Measurements from ENCODE around the gene C5orf22. TPM values are rescaled to one million over a fixed set of nuclear protein-coding genes. Genes with fewer than 3 reads are reported as not detected.

C5orf22 gene
- 10 to 100 TPM; 28.0 to 28.6 TPM for total RNA-seq

GRCh38 chr5:31531888-31532547 is at the start of gene C5orf22, which contains the start of gene DROSHA:
C5orf22 (plus strand) TSS chr5:31532301; CDS start chr5:31532393, 92 bp downstream.
DROSHA (minus strand) TSS chr5:31532093; CDS start chr5:31529059, 3,034 bp downstream.
- CTCF ChIA-PET, result interaction anchor here (1.1 to 1.3 kb wide), 3 partner anchors 22 to 642 kb away, joined by 3 to 4 read pairs (median 3); partner anchors contain the start of gene GOLPH3
- POLR2A ChIA-PET, result interaction anchor here (1.1 kb wide), 1 partner anchor 23 kb away, joined by 5 read pairs; no protein-coding TSS in a partner anchor

GRCh38 chr5:31485376-31486207 is 46.5 kb upstream of the C5orf22 start:
- CTCF ChIA-PET, result no interaction called here
- POLR2A ChIA-PET, result no interaction called here

- CTCF ChIA-PET, result interaction anchor here (1.1 kb wide), 1 partner anchor 34 kb away, joined by 3 read pairs; no protein-coding TSS in a partner anchor
- POLR2A ChIA-PET, result no interaction called here
Observed at GRCh38 chr5:31486441-31486840, 45.7 kb upstream of the C5orf22 start.

GRCh38 chr5:31487506-31487905 is 44.6 kb upstream of the C5orf22 start:
- ChIA-PET POLR2A (no interaction called here), CTCF (interaction anchor here (0.6 kb wide), 1 partner anchor 351 kb away, joined by 3 read pairs; no protein-coding TSS in a partner anchor)

GRCh38 chr5:31492869-31493268 is 39.2 kb upstream of the C5orf22 start:
- POLR2A ChIA-PET, result no interaction called here
- CTCF ChIA-PET, result no interaction called here

- CTCF ChIA-PET, result no interaction called here
- POLR2A ChIA-PET, result no interaction called here
Observed at GRCh38 chr5:31495336-31495735, 36.8 kb upstream of the C5orf22 start.

- POLR2A ChIA-PET, result no interaction called here
- CTCF ChIA-PET, result no interaction called here
Observed at GRCh38 chr5:31496301-31496700, 35.8 kb upstream of the C5orf22 start.

GRCh38 chr5:31496891-31497290 is 35.2 kb upstream of the C5orf22 start:
- CTCF ChIA-PET, result no interaction called here
- POLR2A ChIA-PET, result no interaction called here

GRCh38 chr5:31500256-31500655 is 31.8 kb upstream of the C5orf22 start:
- POLR2A ChIA-PET, result no interaction called here
- CTCF ChIA-PET, result no interaction called here

GRCh38 chr5:31502506-31502905 is 29.6 kb upstream of the C5orf22 start:
- ChIA-PET CTCF (no interaction called here), POLR2A (no interaction called here)

- POLR2A ChIA-PET, result no interaction called here
- CTCF ChIA-PET, result no interaction called here
Observed at GRCh38 chr5:31504529-31504928, 27.6 kb upstream of the C5orf22 start.

GRCh38 chr5:31511305-31511704 is 20.8 kb upstream of the C5orf22 start:
- POLR2A ChIA-PET, result no interaction called here

GRCh38 chr5:31516802-31517201 is 15.3 kb upstream of the C5orf22 start:
- POLR2A ChIA-PET, result no interaction called here
- CTCF ChIA-PET, result no interaction called here

More at GRCh38 chr5:31511305-31511704, 20.8 kb upstream of the C5orf22 start:
- CTCF ChIA-PET, result no interaction called here

- CTCF ChIA-PET, result no interaction called here
Observed at GRCh38 chr5:31523041-31523440, 9.1 kb upstream of the C5orf22 start.

GRCh38 chr5:31530541-31531265 is 1.4 kb upstream of the C5orf22 start:
- CTCF ChIA-PET, result interaction anchor here (0.5 to 0.6 kb wide), 2 partner anchors 273 to 1051 kb away, joined by 3 read pairs; no protein-coding TSS in a partner anchor
- POLR2A ChIA-PET, result interaction anchor here (0.6 to 0.7 kb wide), 3 partner anchors 9 to 77 kb away, joined by 3 to 4 read pairs (median 3); no protein-coding TSS in a partner anchor

More at GRCh38 chr5:31523041-31523440, 9.1 kb upstream of the C5orf22 start:
- POLR2A ChIA-PET, result no interaction called here

- ChIA-PET POLR2A (interaction anchor here (0.6 to 1.1 kb wide), 2 partner anchors 24 to 26 kb away, joined by 3 to 5 read pairs; no protein-coding TSS in a partner anchor), CTCF (interaction anchor here (1.1 to 1.3 kb wide), 3 partner anchors 23 to 642 kb away, joined by 3 to 4 read pairs (median 3); partner anchors contain the start of gene GOLPH3)
Observed at GRCh38 chr5:31531543-31531887, 586 bp upstream of the C5orf22 start.

GRCh38 chr5:31534527-31535046 is 2.5 kb downstream of the C5orf22 start:
- ChIA-PET CTCF (no interaction called here), POLR2A (no interaction called here)

GRCh38 chr5:31536873-31537272 is 4.8 kb downstream of the C5orf22 start:
- CTCF ChIA-PET, result no interaction called here
- POLR2A ChIA-PET, result no interaction called here

- ChIA-PET POLR2A (no interaction called here), CTCF (no interaction called here)
Observed at GRCh38 chr5:31537349-31537748, 5.2 kb downstream of the C5orf22 start.

GRCh38 chr5:31537851-31538250 is 5.8 kb downstream of the C5orf22 start:
- POLR2A ChIA-PET, result no interaction called here

More at GRCh38 chr5:31537851-31538250, 5.8 kb downstream of the C5orf22 start:
- CTCF ChIA-PET, result no interaction called here
